Stimulated activated CD4-positive, alpha-beta T cell treated with anti-CD3 and anti-CD28 coated beads, Interleukin-2, amount 100 ng/mL, for 4 hours (primary cell): Measurements from ENCODE around the gene SCGB1D2.

Experiments used
- DNase-seq: peaks from one replicate; pipeline ENCODE4 v3.0.0-alpha.2; 2020; ENCODE audit warnings: low read depth

SCGB1D2 gene

DNA sequence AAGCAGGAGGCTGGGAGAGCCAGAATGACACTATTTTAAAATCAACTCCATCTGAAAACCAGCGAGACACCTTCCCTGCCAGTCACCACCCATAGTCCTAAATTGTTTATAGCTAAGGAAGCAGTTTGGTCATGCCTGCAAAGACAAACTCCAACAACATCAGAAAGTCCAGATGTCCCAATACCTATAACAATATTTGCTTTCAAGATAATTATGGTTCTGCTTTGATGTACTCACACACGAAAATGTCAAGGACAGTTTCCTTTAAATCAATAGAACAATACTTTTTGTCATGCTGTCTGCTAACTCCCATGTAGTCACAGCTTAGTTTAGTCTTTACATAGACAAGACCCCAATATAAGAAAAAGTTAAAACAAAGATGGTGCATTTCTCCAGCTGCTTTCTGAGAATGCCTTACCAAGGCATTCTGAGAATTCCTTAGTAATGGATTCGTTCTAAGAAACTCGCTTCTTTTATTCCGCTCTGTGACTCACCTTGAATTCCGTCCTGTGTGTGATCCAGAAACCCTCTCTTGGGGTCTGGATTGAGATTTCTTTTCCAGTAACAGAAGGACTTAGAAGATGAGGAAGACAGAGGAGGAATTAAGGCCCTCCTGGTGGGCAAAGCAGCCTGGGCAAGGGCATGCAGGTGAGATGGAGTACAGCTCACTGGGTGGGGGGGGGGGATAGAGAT, 18.4 kb downstream of the SCGB1D2 start:
- no peak for DNase-seq

- DNase-seq = no peak
These were observed 22.0 kb downstream of the SCGB1D2 start for GRCh38 chr11:62264004-62264403.

- no peak for DNase-seq
These were observed 24.5 kb downstream of the SCGB1D2 start for GRCh38 chr11:62266558-62266957.

GRCh38 chr11:62267050-62267449, 25.0 kb downstream of the SCGB1D2 start:
- DNase-seq = no peak

DNA sequence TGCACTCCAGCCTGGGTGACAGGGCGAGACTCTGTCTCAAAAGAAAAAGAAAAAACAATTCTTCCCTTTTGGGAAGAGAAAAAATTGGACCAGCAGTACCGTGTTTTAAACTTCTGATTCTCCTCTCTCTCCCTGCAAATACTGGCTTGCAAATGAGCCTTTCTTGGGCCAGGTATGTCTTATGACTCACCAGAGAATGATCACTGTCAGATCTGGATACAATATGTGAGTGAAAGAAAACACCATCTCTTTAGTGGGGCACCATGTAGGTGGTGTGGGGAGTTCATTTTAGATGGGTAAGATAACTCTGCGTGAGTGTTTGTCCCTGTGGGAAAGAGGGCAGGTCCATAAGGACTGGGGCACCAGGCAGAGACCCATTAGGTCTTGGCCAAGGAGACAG, 25.5 kb downstream of the SCGB1D2 start:
- DNase-seq = no peak

DNA sequence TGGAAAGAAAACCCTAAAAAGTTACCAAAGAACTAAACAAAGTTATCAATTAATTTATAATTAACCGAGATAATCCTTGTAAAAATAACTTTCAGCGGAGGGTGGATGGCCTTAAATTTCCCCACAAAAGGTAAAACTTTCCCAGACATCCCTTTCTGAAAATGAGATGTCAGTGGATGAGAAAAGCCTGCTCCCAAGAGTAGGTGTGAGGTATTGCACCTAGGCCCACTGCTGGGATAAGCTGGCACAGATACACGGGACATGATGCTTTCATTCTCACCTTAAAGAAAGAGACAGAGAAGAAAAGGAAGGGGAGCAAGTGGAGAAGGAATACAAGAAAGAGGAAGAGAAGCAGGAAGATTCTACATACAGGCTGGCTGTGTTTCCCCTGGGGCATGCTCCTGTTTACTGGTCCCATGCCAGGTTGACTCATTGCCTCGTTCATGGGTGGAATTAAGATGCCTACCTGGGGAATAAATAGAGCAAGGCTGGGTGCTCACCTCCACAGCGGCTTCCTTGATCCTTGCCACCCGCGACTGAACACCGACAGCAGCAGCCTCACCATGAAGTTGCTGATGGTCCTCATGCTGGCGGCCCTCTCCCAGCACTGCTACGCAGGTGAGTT, 27.7 kb downstream of the SCGB1D2 start, which contains the start of gene SCGB2A2:
Gene SCGB2A2 (plus strand): TSS at position 505 of the 625 bp plus-strand sequence. CDS start 59 bp downstream, at position 564.
- DNase-seq = no peak

DNA sequence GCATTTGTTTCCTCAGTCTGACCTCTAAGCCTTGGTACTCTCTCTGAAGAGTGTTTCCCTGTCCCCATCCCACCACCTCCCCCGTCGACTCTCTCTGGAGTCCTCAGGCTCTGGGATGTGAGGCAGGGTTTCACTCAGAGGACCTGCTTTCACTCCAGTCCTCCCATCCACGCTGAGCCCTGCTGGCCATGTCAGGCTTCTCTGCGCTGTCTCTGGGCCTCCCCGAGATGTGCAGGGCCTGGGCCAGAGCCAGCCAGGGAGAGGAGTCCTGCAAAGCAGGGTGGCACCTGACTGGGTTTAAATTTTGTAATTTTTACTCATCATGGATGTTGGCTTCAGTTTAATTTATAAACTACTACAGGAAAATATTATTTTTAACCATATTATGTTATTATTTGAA, 31.2 kb downstream of the SCGB1D2 start:
- no peak for DNase-seq

DNA sequence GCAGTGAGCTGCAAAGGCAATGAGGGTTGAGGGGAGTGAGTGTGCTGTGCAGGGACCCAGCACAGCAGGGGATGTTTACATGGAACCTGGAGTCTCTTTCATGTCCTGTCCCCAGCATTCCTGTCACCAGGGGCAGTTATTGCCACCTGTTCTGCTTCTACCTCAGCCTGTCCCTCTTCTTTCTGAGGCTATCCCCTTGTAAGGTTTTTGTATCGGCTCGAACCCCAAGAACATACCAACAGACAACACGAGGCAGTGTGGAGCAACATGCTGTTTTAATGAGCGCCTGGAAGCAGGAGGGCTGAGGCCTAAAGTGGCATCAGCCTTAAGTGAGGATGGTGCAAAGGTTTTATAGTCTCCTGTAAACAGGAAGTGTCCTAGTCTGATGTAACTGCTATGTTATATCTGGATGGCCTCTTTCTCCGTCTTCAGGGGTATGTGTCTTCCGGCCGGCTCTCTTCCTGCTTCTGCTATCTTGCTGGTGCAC, 31.8 kb downstream of the SCGB1D2 start:
- DNase-seq = no peak

DNA sequence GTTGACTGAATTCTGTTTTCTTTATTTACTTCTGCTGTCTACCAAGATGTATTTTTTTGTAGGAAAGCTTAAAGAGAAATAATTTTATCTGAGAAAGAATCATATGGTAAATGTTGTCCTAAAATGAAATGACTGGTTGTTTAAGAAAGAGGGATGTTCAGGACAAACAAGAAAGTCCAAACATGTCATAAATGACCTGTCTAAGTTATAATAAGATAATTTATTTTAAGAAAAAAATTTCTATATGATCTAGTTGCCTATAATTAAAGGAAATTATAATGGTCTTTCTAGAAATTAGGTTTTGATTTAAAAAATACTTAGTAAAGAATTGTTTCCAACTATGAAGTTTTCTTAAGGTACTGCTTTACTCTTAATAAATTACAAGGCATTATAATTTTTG, 38.4 kb downstream of the SCGB1D2 start:
- no peak for DNase-seq
